H1 (cell line): ENCODE data around the gene DUSP21. TPM values are rescaled to one million over a fixed set of nuclear protein-coding genes. Genes with fewer than 3 reads are reported as not detected.
"Not testable (repeated sequence)": the region's sequence is repeated elsewhere in the genome, so short reads cannot be mapped to it uniquely, and the experiment has no call there.

Source experiments
- CTCF ChIA-PET: fragments of 300-600 bp; sonication (Branson Sonifier 250); formaldehyde crosslinking; loops from one replicate; lab custom pipeline; 2021; ENCODE audit not compliant: partially characterized antibody; lab: Charles Lee
- POLR2A ChIA-PET: fragments of 300-600 bp; sonication (Branson Sonifier 250); formaldehyde crosslinking; loops from one replicate; lab custom pipeline; 2021; ENCODE audit warnings: inconsistent platforms; ENCODE audit not compliant: partially characterized antibody; lab: Charles Lee
- DNase-seq, 2 experiments: peaks; one replicate each; pipeline versions ENCODE4 v3.0.0 to v3.0.0-alpha.2; 2010 to 2022; ENCODE audit warnings: low spot score in 2 of 2, low read depth in 1 of 2, mixed read lengths in 1 of 2
- FAIRE-seq: peaks from 2 replicates; lab custom pipeline; 2011; peaks lifted over from hg19 to GRCh38; lab: Jason Lieb, UNC
- H2AFZ ChIP-seq: 2 replicates; pipeline ENCODE4 v1.8.1; 2012; ENCODE audit warnings: low read length, inconsistent platforms
- H2AK5ac ChIP-seq: 2 replicates; pipeline ENCODE4 v1.6.1; 2013; ENCODE audit warnings: low read depth, low read length
- H2BK120ac ChIP-seq: replicated peaks from 2 replicates; pipeline ENCODE3; 2013; ENCODE audit warnings: low read depth, low read length, inconsistent platforms
- H2BK12ac ChIP-seq: 2 replicates; pipeline ENCODE4 v1.6.1; 2013; ENCODE audit warnings: low read depth, low read length
- H2BK15ac ChIP-seq: 2 replicates; pipeline ENCODE4 v1.6.1; 2013; ENCODE audit warnings: low read length
- H2BK20ac ChIP-seq: 2 replicates; pipeline ENCODE4 v1.6.1; 2013; ENCODE audit warnings: low read length
- H2BK5ac ChIP-seq: 2 replicates; pipeline ENCODE4 v1.6.1; 2013; ENCODE audit warnings: low read depth, low read length
- H3K14ac ChIP-seq: 2 replicates; pipeline ENCODE4 v1.6.1; 2013; ENCODE audit warnings: inconsistent platforms; ENCODE audit not compliant: insufficient read length
- H3K18ac ChIP-seq: 2 replicates; pipeline ENCODE4 v1.6.1; 2013; ENCODE audit warnings: low read length; ENCODE audit errors: extremely low read depth
- H3K23ac ChIP-seq: 2 replicates; pipeline ENCODE4 v1.6.1; 2013; ENCODE audit warnings: inconsistent platforms; ENCODE audit not compliant: insufficient read length
- H3K23me2 ChIP-seq: 2 replicates; pipeline ENCODE4 v1.6.1; 2013; ENCODE audit warnings: low read depth, low read length
- H3K27ac ChIP-seq: 2 replicates; pipeline ENCODE4 v1.6.1; 2011; ENCODE audit warnings: low read depth, low read length, inconsistent platforms
- H3K27me3 ChIP-seq, 4 experiments: replicated peaks in 1 of 4; 1 replicate in 1 of 4; 2 replicates in 3 of 4; pipeline versions ENCODE4 v1.6.1 to v1.8.1; 2011 to 2013; ENCODE audit warnings: low read length in 3 of 4, mild to moderate bottlenecking in 3 of 4, inconsistent platforms in 2 of 4, mixed read lengths in 2 of 4, moderate library complexity in 1 of 4; ENCODE audit not compliant: control insufficient read depth in 3 of 4, insufficient read depth in 3 of 4; ENCODE audit errors: extremely low read depth in 1 of 4
- H3K36me3 ChIP-seq, 4 experiments: 2 replicates each; pipeline versions ENCODE4 v1.6.1 to v1.8.1; 2011 to 2013; ENCODE audit warnings: mild to moderate bottlenecking in 4 of 4, low read length in 3 of 4, moderate library complexity in 2 of 4, control low read depth in 1 of 4, inconsistent platforms in 1 of 4; ENCODE audit not compliant: insufficient read depth in 4 of 4, control insufficient read depth in 2 of 4
- H3K4ac ChIP-seq: replicated peaks from 2 replicates; pipeline ENCODE3; 2013; ENCODE audit warnings: low read length, low read depth, mixed read lengths, inconsistent platforms; ENCODE audit not compliant: insufficient read length
- H3K4me1 ChIP-seq, 4 experiments: replicated peaks in 1 of 4; 1 replicate in 1 of 4; 2 replicates in 3 of 4; pipeline versions ENCODE4 v1.6.1 to v1.8.1; 2011 to 2013; ENCODE audit warnings: low read length in 3 of 4, inconsistent platforms in 2 of 4, mixed read lengths in 1 of 4; ENCODE audit not compliant: insufficient read depth in 4 of 4, control insufficient read depth in 3 of 4
- H3K4me2 ChIP-seq, 2 experiments: 2 replicates each; pipeline versions ENCODE4 v1.6.1 to v1.8.1; 2011 to 2013; ENCODE audit warnings: low read depth in 2 of 2, low read length in 2 of 2, control low read depth in 1 of 2, inconsistent platforms in 1 of 2, mild to moderate bottlenecking in 1 of 2; ENCODE audit not compliant: insufficient read depth in 1 of 2
- H3K4me3 ChIP-seq, 4 experiments: fragments of 200-600, 300-600 bp in 1 of 4; sonication (generic), shearing (Covaris generic), sonication (Bioruptor Twin) in 1 of 4; 2 replicates each; pipeline versions ENCODE4 v1.5.1 to v1.8.1; 2011 to 2016; ENCODE audit warnings: low read length in 4 of 4, low read depth in 3 of 4, control low read depth in 2 of 4, inconsistent platforms in 2 of 4, mild to moderate bottlenecking in 2 of 4, mixed read lengths in 1 of 4, moderate library complexity in 1 of 4; ENCODE audit not compliant: insufficient read depth in 2 of 4; ENCODE audit errors: extremely low read depth in 1 of 4
- H3K56ac ChIP-seq: replicated peaks from 2 replicates; pipeline ENCODE3; 2013; ENCODE audit warnings: low read depth, mild to moderate bottlenecking, mixed read lengths, low read length, inconsistent platforms; ENCODE audit not compliant: insufficient read length
- H3K79me1 ChIP-seq: 2 replicates; pipeline ENCODE4 v1.6.1; 2013; ENCODE audit warnings: low read depth, low read length, control low read depth
- H3K79me2 ChIP-seq, 2 experiments: 2 replicates each; pipeline versions ENCODE4 v1.6.1 to v1.8.1; 2012 to 2013; ENCODE audit warnings: low read length in 2 of 2, mild to moderate bottlenecking in 2 of 2, inconsistent platforms in 1 of 2; ENCODE audit not compliant: insufficient read depth in 2 of 2, control insufficient read depth in 1 of 2
- H3K9ac ChIP-seq, 4 experiments: replicated peaks in 1 of 4; 1 replicate in 1 of 4; 2 replicates in 3 of 4; pipeline versions ENCODE4 v1.6.1 to v1.8.1; 2011 to 2013; ENCODE audit warnings: low read depth in 3 of 4, low read length in 3 of 4, control low read depth in 2 of 4, mild to moderate bottlenecking in 2 of 4, moderate library complexity in 2 of 4, inconsistent platforms in 1 of 4; ENCODE audit errors: extremely low read depth in 1 of 4
- H3K9me3 ChIP-seq, 2 experiments: 2 replicates each; pipeline versions ENCODE4 v1.6.1 to v1.8.1; 2012 to 2013; ENCODE audit warnings: mild to moderate bottlenecking in 2 of 2, moderate library complexity in 2 of 2, control low read depth in 1 of 2, inconsistent platforms in 1 of 2, low read depth in 1 of 2, low read length in 1 of 2, mixed read lengths in 1 of 2; ENCODE audit not compliant: insufficient read depth in 2 of 2
- H4K20me1 ChIP-seq, 2 experiments: replicated peaks in 1 of 2; 2 replicates each; pipeline versions ENCODE3 to v1.8.1; 2011 to 2013; ENCODE audit warnings: inconsistent platforms in 2 of 2, low read length in 2 of 2, mild to moderate bottlenecking in 1 of 2; ENCODE audit not compliant: insufficient read depth in 2 of 2, control insufficient read depth in 1 of 2
- H4K5ac ChIP-seq: 2 replicates; pipeline ENCODE4 v1.6.1; 2013; ENCODE audit warnings: low read length, low read depth, mixed read lengths, inconsistent platforms; ENCODE audit not compliant: insufficient read length
- H4K8ac ChIP-seq: 2 replicates; pipeline ENCODE4 v1.8.0; 2013; ENCODE audit warnings: mild to moderate bottlenecking, moderate library complexity, low read length, inconsistent platforms; ENCODE audit not compliant: insufficient read depth; ENCODE audit errors: extremely low read depth
- H4K91ac ChIP-seq: replicated peaks from 2 replicates; pipeline ENCODE3; 2013; ENCODE audit warnings: low read length, mixed read lengths, inconsistent platforms; ENCODE audit not compliant: insufficient read length
- WGBS, 2 experiments: shearing (Covaris generic) in 1 of 2; methylation state at CpG; one replicate each; pipeline versions ENCODE4 v1.1.6 to v1.1.7; 2013 to 2015; ENCODE audit warnings: low lambda C conversion rate in 2 of 2, mixed read lengths in 2 of 2, inconsistent platforms in 1 of 2, low coverage in 1 of 2, missing lambda C conversion rate in 1 of 2; ENCODE audit not compliant: insufficient replicate concordance in 2 of 2, insufficient coverage in 1 of 2, insufficient read length in 1 of 2; ENCODE audit errors: extremely low coverage in 1 of 2, missing lambda C conversion rate in 1 of 2; 5-methylcytosine and 5-hydroxymethylcytosine counted together
- polyA plus RNA-seq, 7 experiments: library from polyadenylated mRNA; depleted of rRNA in 3 of 7; stranded (reverse) in 5 of 7; unstranded in 2 of 7; fragments of >200 nt in 5 of 7; fragments of 200-250 nt in 2 of 7; gene quantifications; 1 replicate in 5 of 7; 2 replicates in 1 of 7; 4 replicates in 1 of 7; pipeline versions ENCODE4 v1.2.1 to v1.2.3, GENCODE V29; 2011 to 2013; ENCODE audit warnings: missing spikeins in 2 of 7, mixed read lengths in 2 of 7
- total RNA-seq: library from RNA; stranded (reverse); fragmentation: NEBNext Ultra II Directional; extraction: Animal tissue kit (Norgen Biotek cat#: 25700); gene quantifications from 2 replicates; pipeline ENCODE4 v1.2.1, GENCODE V29; 2021

DUSP21 gene
- total and polyA plus RNA-seq, 2 of the 8 experiments (the other 6 are each of a cell fraction or from before 2014, with no cell fraction given) = not detected

GRCh38 chrX:44890687-44891086, 46.9 kb downstream of the DUSP21 start:
- H2BK15ac ChIP-seq, H3K4me1 ChIP-seq, H2BK12ac ChIP-seq, H2BK5ac ChIP-seq, H3K27me3 ChIP-seq, H2AK5ac ChIP-seq, H4K20me1 ChIP-seq, H4K5ac ChIP-seq, H3K9me3 ChIP-seq, H3K56ac ChIP-seq, DNase-seq, H3K23ac ChIP-seq, H3K27ac ChIP-seq, H3K79me1 ChIP-seq, H3K9ac ChIP-seq, H3K23me2 ChIP-seq, CTCF ChIA-PET, H2BK20ac ChIP-seq, H3K4ac ChIP-seq, POLR2A ChIA-PET, H2AFZ ChIP-seq, H4K8ac ChIP-seq, H4K91ac ChIP-seq, H2BK120ac ChIP-seq, FAIRE-seq, H3K14ac ChIP-seq, H3K18ac ChIP-seq, H3K36me3 ChIP-seq, H3K4me2 ChIP-seq, H3K4me3 ChIP-seq: not testable (repeated sequence)
- 90% methylated on average over 8 of the region's 10 CpGs; no CpG with 5 or more reads in 1 of the 2 experiments for WGBS, 2 experiments
- peaks cover 3 to 96% of the 10 kb centered on the region in 2 experiments; a peak in 3 of 4 replicates for H3K79me2 ChIP-seq
